ENCODE results near the gene RTN4RL1.

Gene RTN4RL1

DNA sequence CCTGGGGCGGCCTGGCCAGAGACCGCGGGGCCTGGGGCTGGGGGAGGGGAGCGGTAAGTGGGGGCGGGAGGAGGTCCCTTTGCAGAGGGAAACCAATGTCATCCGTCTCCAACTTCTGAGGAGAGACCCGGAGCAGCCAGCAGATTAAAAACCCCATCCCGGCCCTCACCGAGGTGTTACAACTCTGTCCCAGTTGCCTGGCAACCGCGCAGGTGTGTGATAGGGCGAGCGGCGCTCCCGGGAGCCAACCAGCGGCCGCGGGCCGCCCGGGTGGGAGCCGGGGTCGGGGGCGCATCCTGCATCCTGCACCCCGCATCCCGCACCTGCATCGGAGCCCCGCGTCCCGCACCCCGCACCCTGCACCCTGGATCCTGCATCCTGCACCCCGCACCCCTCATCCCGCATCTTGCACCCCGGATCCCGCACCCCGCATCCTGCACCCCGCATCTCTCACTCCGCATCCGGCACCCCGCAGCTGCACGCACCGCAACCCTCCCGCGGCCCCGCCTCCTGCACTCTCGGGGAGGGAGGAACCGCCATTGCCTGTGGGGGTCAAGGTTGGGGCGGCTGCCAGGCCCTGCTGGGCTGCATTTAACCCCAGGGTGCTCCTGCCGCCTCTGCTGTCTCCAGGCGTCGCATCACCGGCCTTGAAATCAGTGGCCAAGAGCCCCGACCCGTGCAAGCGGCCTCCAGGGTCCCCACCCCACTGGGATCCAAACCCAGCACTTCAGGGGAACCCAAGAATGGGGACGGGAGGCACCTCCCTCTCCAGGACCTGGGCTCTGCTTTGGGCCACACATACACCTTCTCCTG is 47.3 kb downstream of the RTN4RL1 start:
- DNase-seq (ENCODE audit: low read depth in 2 of 2) = no peak

DNA sequence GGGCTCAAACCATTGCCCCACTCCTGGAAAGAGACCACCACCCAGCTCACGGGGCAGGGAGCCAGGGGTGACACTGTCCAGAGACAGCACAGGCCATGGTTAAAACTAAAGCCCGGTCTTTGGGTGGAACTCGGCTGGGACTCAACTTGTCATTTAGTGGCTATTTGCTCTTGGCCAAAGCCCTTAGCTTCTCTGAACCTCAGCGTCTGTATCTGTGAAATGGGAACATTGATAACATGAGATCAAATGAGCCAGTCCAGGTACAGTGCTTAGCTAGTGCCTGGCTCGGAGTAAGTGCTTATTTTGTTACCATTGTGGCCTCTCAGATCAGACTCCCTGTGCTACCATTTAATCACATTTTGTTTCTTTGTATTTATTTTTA is 48.5 kb downstream of the RTN4RL1 start:
- no peak for DNase-seq (ENCODE audit: low read depth in 2 of 2)

DNA sequence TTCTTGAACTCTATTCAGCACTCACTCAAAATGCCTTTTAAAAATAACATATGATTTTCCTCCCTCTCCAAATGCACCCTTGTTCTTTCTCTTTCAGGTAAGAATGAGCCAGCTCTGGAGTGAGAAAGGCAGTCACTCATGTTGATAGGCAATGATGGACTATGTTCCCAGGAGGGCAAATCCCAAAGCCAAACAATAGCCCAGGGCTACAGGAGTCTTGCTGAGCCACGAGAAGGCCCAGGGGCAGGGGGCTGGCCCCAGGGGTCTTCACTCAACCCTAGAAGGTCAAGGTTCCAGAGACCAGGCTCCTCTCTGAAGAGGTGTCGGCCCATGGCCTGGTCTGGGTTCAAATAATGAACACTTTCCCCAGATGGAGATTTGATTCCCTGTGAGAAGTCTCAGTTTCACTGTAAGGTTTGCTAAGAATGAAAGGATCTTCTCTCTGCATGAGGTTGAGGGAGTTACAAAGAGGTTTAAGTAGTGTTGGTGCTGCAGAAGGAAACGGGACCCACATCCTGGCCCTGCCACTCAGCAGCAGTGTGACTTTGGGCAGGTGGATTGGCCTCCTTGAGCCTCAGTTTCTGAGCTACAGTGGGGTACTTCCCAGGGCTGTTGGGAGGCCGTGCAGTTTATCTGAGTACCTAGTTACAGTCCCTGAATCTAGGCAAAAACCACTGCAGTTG is 49.0 kb downstream of the RTN4RL1 start:
- DNase-seq (ENCODE audit: low read depth in 2 of 2) = no peak

DNA sequence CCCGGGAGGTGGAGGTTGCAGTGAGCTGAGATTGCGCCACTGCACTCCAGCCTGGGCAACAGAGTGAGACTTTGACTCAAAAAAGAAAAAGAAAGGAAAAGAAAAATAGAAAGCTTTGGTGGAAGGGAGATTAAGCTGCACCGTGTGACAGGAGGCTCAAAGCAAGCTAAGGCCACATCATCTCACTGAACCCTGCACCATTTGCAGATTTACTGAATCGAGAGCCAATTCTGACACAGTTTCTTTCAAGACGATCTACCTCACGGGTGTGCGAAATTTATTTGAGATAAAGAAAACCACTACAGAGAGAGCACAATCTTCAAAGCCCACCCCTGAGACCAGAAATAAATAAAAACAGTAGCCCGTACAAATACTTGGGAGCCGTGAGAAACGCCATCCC is 49.6 kb downstream of the RTN4RL1 start:
- DNase-seq (ENCODE audit: low read depth in 2 of 2) = no peak

DNA sequence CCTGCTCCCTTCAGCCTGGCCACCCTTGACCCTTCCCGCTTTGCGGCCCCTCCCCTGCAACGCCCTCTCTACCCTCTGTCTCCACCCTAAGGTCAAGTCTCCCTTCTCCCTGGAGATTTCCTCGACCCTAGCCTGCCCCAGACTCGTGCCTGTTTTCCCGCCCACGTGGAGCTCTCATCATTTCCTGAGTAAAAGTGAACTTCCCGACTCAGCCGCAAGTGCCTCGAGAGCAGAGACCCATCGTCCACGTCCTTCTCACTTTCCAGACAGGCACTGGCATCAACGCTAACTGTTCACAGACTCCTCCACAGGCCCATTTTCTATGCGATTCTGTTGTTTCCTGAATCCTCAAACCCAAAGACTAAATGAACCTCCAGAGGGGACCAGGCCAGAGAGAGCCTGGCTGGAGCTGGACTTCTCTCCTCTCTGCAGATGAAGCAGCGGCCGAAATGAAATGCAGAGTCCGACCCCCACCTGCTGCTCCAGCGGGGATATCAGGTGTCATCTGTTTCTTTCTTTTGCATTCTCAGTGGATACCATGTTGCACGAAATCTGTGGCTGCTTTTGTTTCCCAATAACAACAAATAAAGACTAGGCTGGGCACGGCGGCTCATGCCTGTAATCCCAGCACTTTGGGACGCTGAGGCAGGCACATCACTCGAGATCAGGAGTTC is 52.5 kb downstream of the RTN4RL1 start:
- no peak for DNase-seq (ENCODE audit: low read depth in 2 of 2)

DNA sequence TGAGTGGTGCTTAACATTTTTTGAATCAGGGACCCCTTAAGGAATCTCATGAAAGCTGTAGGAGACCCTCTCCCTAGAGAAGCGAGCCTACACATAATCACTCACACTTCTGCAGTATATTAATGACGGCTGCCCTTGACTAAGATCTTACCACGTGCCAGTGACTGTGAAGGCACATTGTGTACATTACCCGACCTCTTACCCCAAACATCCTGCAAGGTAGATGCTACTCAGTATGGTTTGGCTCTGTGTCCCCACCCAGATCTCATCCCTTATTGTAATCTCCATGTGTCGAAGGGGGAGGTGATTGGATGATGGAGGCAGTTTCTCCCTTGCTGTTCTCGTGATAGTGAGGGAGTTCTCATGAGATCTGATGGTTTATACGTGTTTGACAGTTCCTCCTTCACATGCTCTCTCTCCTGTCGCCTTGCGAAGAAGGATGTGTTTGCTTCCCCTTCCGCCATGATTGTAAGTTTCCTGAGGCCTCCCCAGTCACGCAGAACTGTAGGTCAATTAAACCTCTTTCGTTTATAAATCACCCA is 54.2 kb downstream of the RTN4RL1 start:
- DNase-seq (ENCODE audit: low read depth in 2 of 2) = no peak

DNA sequence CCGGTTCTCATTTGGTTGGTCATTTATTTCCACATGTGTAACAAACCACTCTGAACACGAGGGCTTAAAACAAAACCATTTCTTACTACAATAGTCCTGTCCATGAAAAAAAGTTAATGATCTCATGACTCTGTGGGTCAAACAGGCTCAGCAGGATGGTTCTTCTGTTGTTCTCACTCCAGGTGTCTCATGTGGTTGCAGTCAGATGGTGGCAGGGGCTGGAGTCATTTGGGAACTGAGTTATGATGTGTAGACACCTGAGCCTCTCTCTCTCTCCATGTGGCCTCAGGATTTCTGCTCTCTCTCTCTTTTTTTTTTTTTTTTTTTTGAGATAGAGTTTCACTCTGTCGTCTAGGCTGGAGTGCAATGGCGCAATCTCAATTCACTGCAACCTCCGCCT is 55.4 kb downstream of the RTN4RL1 start:
- no peak for DNase-seq (ENCODE audit: low read depth in 2 of 2)

DNA sequence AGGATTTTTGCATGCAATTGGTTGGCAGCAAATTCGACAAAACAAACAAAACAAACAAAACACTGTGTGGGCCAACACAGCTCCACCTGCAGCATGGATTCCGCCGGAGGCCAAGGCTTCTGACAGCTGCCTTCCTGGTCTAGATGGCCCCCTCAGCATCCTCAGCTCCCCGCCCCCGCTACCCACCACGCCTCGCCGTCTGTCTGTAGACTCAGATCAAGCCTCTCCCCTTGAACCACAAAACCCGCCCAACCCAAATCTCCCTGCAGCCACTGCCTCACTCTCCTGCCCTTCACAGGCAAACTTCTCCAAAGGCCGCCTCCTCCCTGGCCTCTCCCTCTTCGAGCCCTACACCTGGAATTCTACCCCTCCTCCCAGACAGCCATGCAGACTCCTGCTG is 57.9 kb downstream of the RTN4RL1 start:
- DNase-seq (ENCODE audit: low read depth in 2 of 2) = no peak

DNA sequence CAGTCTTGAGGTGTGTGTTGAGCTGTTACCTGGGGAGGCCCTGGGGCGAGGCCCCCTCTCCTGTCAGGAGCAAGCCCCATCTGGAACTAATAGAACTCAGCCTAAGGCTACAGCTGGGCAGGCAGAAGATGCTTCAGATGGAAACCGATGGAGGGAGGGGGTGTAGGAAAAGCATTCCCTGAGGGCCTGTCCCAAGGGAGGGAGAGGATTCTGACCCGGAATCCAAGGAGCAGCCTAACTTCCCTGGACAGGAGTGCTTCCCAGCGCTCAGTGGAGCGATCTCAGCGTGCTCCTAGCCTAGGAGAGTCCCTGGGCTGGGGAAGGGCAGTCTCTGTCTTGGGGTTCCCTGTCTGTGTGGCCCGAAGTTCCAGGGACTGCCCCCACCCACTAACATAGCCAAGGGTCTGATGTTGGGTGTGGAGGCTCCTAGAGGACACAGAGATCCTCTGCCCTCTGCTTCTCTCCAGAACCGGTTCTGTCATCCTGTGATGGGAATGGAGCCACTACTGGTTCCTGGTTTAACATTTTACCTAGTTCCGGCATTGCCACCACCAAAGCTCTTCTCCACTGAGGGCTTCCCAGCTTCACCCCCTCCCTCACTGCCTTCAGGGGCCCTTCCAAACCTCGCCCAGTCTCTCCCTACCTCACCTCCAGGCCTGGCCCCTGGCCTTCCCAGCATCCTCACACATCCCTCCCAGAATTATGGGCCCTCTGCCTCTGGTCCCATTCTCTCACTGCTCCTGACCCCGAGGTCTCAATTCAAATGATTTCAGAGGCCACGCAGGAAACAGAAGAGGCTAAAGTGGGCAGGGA is 58.7 kb downstream of the RTN4RL1 start:
- DNase-seq (ENCODE audit: low read depth in 2 of 2) = no peak

DNA sequence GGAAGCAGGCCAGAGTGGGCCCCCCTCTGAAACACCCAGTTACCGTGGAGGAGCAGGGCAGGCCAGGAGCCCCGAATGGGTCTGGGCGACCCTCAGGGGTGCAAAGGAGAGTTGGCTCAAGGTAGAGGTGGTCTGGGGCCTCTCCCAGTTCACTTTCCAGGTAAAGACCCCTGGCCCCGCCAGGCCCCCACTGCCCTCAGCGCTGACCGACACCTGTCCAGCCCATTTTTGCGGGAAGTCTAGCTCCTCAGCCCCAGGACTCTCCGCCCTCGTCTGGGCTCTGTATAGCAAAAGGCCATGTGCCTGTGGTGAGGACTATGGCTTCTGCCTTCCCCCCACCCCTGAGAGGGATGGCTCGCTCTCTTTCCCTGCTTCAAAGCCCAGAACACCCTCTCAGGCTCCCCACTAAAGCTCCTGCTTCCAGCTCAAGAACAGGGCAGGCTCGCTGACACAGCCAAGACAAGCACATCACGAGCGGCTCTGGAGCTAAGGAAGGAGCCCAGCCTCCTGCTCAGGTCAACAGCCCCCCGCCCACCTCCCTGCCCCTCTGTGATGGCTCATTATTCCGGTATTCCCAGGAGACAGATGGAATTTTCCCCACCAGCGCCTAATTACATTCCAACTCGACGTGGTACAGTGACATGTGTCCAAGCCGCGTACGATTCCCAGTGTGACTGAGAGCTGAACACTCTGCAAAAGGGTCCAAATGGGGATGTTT is 59.4 kb downstream of the RTN4RL1 start:
- DNase-seq (ENCODE audit: low read depth in 2 of 2) = no peak

DNA sequence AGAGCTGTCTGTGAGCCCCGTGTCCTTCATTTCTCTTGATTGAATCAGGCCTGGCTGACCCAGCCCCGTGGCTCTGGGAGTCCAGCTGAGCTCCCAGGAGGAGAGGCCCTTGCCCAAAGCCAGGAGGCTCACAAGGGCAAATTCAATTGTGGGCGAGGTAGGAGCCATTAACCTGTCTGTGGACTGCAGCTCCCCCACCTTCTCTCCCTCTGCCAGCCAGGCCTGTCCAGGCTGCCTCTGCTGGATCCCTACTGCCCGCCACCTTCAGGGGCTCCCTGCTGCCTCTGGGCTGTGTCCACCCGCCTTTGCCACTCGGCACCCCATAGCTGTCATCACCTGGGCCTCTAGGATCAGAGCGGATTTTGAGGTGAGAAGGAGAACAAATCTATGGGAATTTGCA is 61.9 kb downstream of the RTN4RL1 start:
- DNase-seq (ENCODE audit: low read depth in 2 of 2) = no peak

DNA sequence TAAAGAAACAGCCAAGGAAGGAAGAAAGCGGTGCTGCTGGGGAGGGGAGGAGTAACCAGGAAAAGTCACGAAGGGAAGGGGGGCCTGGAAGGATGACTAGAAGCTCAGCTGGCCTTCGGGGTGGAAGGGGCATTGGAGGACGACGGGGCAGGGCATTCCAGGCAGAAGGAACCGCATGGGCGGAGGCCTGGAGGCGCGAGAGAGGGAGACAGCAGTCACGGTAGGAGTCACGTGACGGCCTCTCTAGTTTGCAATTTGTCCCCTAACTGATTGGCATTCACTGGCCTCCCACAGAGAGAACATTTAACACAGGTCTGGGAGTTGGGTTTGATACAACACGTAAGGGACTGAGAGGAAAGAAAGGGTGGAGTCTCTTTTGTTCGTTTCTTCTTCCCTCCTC is 63.9 kb downstream of the RTN4RL1 start:
- no peak for DNase-seq (ENCODE audit: low read depth in 2 of 2)

DNA sequence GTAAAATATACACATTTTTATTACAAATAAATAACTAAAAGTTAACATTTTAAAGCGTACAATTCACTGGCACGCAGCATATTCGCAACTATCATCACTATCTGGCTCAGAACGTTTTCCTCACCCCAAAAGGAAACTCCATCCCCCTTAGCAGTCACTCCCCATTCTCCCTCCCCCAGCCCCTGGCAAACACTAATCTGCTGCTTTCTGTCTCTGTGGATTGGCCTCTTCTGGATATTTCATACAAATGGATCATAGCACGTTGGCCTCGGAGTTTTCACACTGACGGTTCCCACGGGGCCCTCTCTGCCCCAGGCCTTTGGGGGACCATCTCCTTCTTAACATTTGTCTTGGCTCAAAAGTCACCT is 64.6 kb downstream of the RTN4RL1 start:
- DNase-seq (ENCODE audit: low read depth in 2 of 2) = no peak

DNA sequence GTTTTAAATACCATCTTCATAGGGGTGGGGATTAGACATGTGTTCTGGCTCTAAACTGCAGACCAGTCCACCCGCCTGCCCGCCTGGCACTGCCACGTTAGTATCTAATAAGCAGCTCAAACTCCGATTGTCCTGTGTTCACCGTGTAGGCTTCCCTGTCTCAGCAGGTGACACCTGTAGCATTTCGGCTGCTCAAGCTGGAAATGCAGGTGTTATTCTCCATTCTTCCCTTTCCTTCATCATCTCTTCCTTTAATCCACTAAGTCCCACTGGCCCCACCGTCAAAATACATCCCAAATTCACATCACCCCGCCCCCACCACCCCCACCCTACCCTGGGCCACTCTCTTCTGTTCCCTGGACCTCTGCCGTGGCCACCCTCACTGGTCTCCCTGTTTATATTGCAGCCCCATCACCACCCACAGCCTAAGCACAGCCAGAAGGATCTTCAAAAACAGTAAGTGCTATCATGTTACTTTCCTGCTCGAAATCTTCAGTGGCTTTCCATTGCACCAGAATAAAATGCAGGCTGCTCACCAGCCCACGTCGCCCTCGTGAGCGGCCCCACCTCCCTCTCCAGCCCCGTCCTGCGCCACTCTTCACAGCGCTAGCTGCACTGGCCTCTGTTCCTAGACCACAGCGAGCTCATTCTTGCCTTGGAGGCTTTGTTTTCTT is 65.1 kb downstream of the RTN4RL1 start:
- no peak for DNase-seq (ENCODE audit: low read depth in 2 of 2)

DNA sequence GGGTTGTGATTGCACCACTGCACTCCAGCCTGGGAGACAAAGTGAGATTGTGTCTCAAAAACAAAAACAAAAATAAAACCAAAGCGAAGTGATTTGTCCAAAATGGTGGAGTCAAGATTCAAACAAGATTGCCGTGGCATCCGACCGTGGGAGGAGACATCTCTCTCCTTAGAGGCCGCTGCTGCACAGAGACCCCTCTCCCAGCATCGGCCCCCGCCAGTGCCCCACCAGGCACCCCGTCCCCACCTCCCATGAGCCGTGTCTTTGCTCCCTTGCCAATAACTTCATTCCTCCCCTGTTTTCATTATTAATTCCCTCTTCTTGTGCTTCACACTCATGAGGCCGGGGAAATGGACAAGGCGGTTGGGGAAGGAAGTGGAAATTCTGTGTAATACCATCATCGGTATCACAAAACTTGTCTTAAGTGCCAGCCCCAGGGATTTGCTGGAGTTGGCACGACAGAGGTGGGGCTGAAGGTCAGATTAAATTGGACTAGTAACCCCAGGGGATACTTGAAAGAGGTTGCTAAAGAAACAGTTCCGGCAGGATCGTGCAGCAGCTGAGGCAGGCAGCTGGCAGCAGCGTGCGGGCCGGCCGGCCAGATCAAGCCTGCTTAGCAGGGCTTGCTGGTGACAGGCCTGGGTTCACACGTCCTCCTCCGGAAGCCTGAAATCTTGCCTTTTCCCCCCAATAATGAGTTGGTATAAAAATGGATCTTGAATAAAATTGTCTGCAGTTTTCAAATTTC is 66.8 kb downstream of the RTN4RL1 start:
- no peak for DNase-seq (ENCODE audit: low read depth in 2 of 2)

DNA sequence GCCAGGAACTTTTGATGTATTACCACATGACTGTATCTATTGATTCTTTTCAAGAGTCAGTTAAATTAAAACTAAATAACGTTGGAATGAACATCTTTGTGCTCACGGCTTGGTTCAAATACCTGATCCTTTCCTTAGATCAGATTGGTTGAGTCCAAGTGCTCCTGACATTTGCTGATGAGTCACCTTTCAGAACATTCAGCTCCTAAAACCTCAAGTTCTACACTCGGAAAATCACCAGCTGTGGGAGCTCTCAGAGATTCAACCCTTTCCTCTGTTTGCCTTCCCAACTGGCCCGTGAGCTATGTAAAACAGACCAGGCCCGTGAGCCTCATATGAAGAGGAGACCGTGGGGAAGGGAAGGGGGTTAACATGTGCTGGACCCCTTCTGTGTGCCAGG is 68.1 kb downstream of the RTN4RL1 start:
- DNase-seq (ENCODE audit: low read depth in 2 of 2) = no peak

DNA sequence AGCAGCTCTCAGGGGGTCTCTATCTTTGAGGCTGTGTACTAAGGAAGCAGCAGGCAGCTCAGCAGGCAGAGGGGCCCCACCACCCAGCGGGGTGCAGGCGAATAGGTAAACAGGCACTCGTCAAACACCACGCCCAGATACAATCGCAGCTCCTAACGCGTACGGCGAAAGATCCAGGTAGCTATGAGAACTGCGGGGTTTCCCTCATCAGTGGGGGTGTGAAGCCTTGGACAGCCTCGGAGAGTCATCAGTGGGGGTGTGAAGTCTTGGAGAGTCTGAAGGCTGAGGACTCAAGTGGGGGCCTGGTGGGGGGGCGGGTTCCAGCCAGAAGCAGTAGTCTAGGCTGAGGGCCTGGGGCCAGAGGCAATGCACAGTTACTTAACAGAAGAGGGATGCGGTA is 69.0 kb downstream of the RTN4RL1 start:
- no peak for DNase-seq (ENCODE audit: low read depth in 2 of 2)

DNA sequence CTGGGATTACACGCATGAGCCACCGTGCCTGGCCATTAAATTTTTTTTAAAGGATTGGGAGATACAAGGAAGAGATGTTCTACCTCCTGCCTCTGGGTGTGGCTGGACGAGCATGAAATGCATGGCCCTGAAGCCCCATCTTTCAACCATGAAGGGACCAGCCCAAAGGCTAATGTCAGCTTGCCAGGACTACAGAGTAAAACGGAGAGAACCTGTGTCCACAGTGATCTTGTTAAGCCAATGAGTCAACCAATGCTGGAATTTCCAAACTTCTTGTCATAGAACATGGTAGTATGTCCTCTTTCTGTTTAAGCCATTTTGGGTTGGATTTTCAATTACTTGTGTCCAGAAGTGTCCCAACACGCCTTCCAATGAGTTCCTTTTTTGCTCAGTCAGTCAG is 71.3 kb downstream of the RTN4RL1 start:
- DNase-seq (ENCODE audit: low read depth in 2 of 2) = no peak

DNA sequence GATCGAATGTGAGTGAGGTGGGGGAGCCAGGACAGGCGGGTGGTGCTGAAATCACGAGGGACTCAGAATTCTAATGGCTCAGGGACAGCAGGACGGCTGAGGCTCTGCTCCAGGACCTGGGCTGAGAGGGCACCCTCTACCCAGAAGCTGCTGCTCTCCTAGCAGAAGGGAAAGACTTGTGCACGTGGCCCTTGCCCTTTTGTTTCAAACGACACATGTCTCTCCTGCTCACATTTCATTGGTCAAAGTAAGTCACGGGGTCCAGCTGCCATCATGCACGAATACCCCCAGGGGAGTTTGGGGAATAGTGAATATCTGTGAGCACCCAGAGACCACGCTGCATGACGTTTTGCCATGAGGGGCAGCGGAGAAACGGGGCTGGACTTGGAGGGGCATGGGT is 73.2 kb downstream of the RTN4RL1 start:
- DNase-seq (ENCODE audit: low read depth in 2 of 2) = no peak

DNA sequence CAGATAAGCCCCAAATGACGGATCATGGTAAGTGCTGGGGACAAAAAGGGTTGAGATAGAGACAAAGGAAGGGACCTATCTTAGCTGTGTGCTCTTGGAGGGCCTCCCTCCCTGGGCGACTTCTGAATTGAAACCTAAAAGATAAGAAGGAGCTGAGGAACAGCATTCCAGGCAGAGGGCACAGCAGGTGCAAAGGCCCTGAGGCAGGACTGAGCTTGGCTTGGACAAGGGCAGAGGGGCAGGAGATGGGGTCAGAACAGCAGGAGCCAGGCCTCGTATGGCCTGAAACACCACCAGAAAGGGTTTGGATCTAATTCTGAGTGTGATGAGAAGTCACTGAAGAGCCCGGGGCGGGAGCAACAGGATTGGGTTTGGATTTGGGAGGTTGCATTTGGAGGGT is 75.4 kb downstream of the RTN4RL1 start:
- no peak for DNase-seq (ENCODE audit: low read depth in 2 of 2)

Data from stimulated activated CD4-positive, alpha-beta T cell treated with anti-CD3 and anti-CD28 coated beads, Interleukin-1b, Interleukin-23, amount 100 ng/mL, for 1 hour (primary cell).